Activated T-cell treated with anti-CD3 and anti-CD28 coated beads, Interleukin-2, amount 50 U/mL, for 24 hours (primary cell): ENCODE measurements around the gene SPAG16.

ENCODE experiments used
- DNase-seq: peaks from one replicate; pipeline ENCODE4 v3.0.0-alpha.2; 2020
- H3K27ac Mint-ChIP-seq: 2 replicates; pipeline ENCODE4 v1.8.0; 2020; ENCODE audit warnings: mild to moderate bottlenecking, mixed read lengths
- H3K27me3 Mint-ChIP-seq: 2 replicates; pipeline ENCODE4 v1.8.0; 2020; ENCODE audit warnings: mixed read lengths
- H3K36me3 Mint-ChIP-seq: 2 replicates; pipeline ENCODE4 v1.8.0; 2020; ENCODE audit warnings: low read depth, mixed read lengths
- H3K4me1 Mint-ChIP-seq: 2 replicates; pipeline ENCODE4 v1.8.0; 2020; ENCODE audit warnings: low read depth, mixed read lengths
- H3K4me3 Mint-ChIP-seq: 2 replicates; pipeline ENCODE4 v1.8.0; 2020; ENCODE audit warnings: mild to moderate bottlenecking, moderate library complexity, mixed read lengths
- H3K9me3 Mint-ChIP-seq: 2 replicates; pipeline ENCODE4 v1.8.0; 2020; ENCODE audit warnings: mixed read lengths

Gene SPAG16

DNA sequence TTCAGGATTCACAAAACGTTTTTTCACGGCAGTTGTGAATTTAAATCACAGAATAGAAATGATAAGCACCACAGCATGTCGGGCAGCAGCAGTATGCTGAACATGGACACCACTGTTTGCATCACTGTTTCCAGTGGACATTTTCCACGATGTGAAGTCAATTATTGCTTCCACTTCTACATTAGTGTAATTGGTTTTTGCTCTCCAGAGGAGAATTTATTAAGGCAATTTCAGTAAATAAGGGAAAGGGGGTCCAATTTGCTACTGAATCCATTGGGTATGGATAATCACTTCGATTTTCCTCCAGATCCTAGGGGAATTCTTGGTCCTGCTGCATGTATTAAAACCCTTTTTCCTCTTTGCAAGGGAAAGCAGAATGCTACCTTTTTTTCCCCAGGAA, 1096.4 kb downstream of the SPAG16 start:
- H3K4me1 Mint-ChIP-seq = no peaks in the 10 kb centered on the region
- H3K27me3 Mint-ChIP-seq = no peaks in the 10 kb centered on the region
- no peak overlapping the region for H3K4me3 Mint-ChIP-seq
- no peaks in the 10 kb centered on the region for H3K9me3 Mint-ChIP-seq
- DNase-seq = no peak
- no peaks in the 10 kb centered on the region for H3K36me3 Mint-ChIP-seq
- no peak overlapping the region for H3K27ac Mint-ChIP-seq

DNA sequence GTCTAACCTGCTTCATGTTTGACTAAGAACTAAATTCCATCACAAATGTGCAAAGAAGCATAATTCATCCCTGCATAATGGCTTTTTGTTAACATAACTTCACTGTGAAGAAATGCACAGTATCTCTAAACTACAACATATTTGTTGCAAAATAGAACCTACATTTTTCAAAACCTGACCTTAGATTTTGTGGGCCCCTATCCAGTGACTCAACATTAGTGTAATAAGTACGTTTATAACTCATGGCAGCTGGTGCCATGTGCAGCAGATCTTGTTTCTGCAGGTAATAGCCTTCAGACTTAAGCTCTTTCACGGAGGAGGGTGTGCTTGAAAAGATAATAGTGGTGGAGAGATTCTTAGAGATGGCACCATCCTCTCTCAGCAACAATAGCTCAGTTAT, 1098.0 kb downstream of the SPAG16 start:
- Mint-ChIP-seq H3K9me3 (no peaks in the 10 kb centered on the region), H3K27ac (no peak overlapping the region), H3K36me3 (no peaks in the 10 kb centered on the region), H3K27me3 (no peaks in the 10 kb centered on the region), H3K4me1 (no peaks in the 10 kb centered on the region), H3K4me3 (no peak overlapping the region)
- no peak for DNase-seq

DNA sequence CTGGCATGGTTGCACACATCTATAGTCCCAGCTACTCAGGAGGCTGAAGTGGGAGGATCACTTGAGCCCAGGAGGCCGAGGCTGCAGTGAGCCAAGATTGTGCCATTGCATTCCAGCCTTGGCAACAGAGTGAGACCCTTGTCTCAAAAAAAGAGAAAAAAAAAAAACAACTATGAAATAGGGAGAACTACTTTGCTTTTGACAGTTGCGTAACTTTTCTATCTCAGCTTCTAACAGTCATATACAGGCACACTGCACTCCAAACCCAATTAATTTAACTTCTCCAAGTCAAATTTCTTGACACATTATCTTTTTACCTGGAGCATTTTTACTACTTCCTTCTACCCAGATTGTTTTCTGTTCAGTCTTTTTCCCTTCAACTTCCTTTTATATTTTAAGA, 1102.5 kb downstream of the SPAG16 start:
- H3K27ac Mint-ChIP-seq = no peak overlapping the region
- H3K36me3 Mint-ChIP-seq = no peaks in the 10 kb centered on the region
- no peaks in the 10 kb centered on the region for H3K27me3 Mint-ChIP-seq
- H3K4me3 Mint-ChIP-seq = no peak overlapping the region
- no peaks in the 10 kb centered on the region for H3K9me3 Mint-ChIP-seq
- H3K4me1 Mint-ChIP-seq = no peaks in the 10 kb centered on the region
- no peak for DNase-seq

DNA sequence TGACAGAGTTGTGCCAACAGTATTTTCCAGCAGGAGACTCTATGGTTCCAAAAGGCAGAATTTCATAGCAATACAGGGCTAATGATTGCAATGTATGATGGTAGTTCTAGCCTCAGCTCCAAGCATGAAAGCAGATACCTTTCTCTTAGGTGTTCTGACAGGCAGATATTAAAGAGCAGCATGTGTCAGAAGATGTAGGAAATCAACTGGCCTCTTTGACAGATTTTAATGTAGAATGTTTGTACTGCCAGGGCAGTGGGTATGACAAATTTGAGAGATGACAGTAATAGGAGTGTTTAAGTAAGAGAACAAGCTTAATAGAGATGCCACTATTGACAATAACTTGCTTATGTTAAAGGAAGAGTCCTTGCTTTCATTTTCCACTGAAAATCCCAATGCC, 1105.1 kb downstream of the SPAG16 start:
- H3K4me1 Mint-ChIP-seq = no peaks in the 10 kb centered on the region
- no peaks in the 10 kb centered on the region for H3K36me3 Mint-ChIP-seq
- H3K27me3 Mint-ChIP-seq = no peaks in the 10 kb centered on the region
- H3K9me3 Mint-ChIP-seq = no peaks in the 10 kb centered on the region
- no peak for DNase-seq
- no peak overlapping the region for H3K27ac Mint-ChIP-seq
- H3K4me3 Mint-ChIP-seq = no peak overlapping the region

DNA sequence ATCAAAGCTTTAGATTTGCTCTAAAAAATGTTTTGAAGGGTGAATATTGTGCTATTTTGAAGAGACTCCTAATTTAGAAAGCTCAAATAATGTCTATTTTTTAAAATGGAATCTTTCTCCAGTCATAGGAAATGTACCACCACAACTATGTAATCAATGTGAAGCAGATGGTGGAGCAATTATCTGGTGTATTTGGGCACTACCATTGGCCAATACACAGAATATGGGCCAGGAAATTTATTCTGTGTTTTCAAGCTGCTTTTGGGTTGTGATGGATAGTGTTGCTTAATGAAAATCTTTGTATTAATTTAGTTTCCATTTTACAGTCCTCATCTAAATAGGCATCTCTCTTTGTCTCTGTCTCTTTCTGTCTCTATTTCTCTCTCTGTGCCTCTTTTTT, 1109.5 kb downstream of the SPAG16 start:
- Mint-ChIP-seq H3K4me1 (no peaks in the 10 kb centered on the region), H3K4me3 (no peak overlapping the region), H3K27me3 (no peaks in the 10 kb centered on the region), H3K27ac (no peak overlapping the region), H3K9me3 (no peaks in the 10 kb centered on the region), H3K36me3 (no peaks in the 10 kb centered on the region)
- DNase-seq = no peak

DNA sequence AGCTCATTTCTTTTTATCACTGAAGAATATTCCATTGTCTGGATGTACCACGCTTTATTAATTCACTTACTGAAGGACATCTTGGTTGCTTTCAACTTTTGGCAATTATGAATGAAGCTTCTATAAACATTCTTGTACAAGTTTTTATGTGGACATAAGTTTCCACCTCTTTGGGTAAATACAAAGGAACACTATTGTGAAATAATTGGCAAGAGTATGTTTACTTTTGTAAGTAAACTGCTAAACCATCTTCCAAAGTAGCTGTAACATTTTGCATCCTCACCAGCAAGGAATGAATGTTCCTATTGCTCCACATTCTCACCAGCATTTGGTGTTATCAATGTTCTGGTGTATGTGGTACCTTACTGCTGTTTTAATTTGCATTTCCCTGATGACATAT, 1110.8 kb downstream of the SPAG16 start:
- H3K27ac Mint-ChIP-seq = no peak overlapping the region

DNA sequence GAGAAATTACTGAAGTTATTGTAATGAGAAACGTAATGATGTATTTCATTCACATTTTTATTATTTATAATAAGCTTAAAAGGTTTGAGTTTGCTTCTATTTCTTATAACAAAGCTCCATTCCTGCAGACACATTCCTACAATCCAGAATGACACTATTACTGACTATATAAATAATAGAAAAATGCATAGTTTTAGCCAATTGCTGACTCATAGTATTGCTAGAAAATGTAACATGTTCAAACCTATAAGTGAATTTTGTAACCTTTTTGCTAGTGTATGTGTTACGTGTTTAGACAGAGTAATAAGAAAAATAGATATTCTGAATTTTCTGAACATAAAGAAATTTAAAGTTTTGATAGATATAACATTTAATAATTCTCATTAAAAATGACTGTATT, 1117.3 kb downstream of the SPAG16 start:
- Mint-ChIP-seq H3K9me3 (no peaks in the 10 kb centered on the region), H3K4me1 (no peaks in the 10 kb centered on the region), H3K36me3 (no peaks in the 10 kb centered on the region), H3K27ac (no peak overlapping the region), H3K27me3 (no peaks in the 10 kb centered on the region), H3K4me3 (no peak overlapping the region)
- DNase-seq = no peak

More for the DNA sequence above, 1110.8 kb downstream of the SPAG16 start:
- no peaks in the 10 kb centered on the region for H3K36me3 Mint-ChIP-seq
- no peak for DNase-seq
- no peak overlapping the region for H3K4me3 Mint-ChIP-seq
- H3K27me3 Mint-ChIP-seq = no peaks in the 10 kb centered on the region
- H3K4me1 Mint-ChIP-seq = no peaks in the 10 kb centered on the region
- no peaks in the 10 kb centered on the region for H3K9me3 Mint-ChIP-seq

DNA sequence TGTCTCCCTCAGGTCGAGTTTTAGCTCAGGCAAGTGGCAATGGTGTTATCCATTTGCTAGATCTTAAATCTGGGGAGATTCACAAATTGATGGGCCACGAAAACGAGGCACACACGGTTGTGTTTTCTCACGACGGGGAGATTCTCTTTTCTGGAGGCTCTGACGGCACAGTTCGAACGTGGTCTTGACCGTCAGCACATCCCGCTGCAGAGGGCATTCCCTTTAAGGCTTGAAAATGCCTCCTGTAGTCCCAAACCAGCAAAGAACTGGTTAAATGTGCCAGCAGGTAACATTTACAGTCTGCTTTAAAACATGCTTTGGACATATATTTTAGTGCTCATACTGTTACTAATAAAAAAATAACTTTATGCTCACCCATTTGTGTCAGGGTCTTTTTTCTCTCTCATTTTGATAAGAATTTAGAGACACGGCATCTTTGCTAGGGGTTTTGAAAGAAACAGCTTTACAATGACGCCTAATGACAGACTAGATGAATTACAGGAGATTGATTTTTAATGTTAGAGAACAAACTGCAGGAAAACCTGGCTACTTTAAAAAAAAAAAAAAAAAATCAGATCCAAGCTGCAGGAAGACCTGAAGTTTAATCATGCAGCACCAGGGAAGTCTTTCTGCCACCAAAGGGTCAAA, 1126.0 kb downstream of the SPAG16 start:
- Mint-ChIP-seq H3K4me1 (no peaks in the 10 kb centered on the region), H3K27me3 (peaks cover 2% of the 10 kb centered on the region), H3K9me3 (no peaks in the 10 kb centered on the region), H3K27ac (no peak overlapping the region), H3K4me3 (no peak overlapping the region), H3K36me3 (no peaks in the 10 kb centered on the region)
- no peak for DNase-seq

DNA sequence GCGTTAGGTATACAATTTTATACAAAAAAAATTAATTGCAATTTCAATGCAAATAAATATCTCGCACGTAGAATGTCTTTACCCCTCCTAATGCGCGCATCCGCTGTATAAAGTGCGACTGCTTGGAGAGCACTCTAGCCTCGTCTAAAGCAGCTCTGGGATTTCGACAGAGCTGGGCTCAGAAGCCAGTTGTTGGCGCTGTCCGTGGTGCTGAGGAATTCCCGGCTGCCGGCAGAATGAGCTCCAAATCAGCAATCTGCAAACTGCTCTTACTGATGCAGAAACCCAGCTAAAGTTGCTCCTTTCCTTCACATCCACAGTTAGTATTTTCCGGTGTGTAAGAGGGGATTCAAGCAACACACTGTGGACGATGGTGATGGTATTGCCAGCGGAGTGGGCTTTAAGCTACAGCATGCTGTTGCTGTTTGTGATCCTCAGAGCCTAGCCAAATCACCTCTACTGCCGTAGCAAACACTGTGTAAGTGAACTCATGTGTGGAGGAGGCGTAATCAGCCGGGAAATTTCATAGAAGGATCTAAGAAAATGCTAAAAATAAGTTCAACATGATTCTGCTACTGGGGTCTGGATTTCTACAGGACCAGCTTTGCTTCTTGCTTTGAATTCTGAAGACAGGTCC, 1126.8 kb downstream of the SPAG16 start, which contains the start of gene VWC2L:
VWC2L (plus strand) TSS at position 137 of the 637 bp plus-strand sequence. CDS start 3,140 bp downstream, outside the sequence.
- H3K4me1 Mint-ChIP-seq = no peaks in the 10 kb centered on the region
- H3K4me3 Mint-ChIP-seq = no peak within 1 kb of the TSS
- no peak within 1 kb of the TSS for H3K27ac Mint-ChIP-seq
- H3K9me3 Mint-ChIP-seq = no peaks in the 10 kb centered on the region
- H3K36me3 Mint-ChIP-seq = no peaks in the 10 kb centered on the region
- DNase-seq = peak; percentile 35
- peaks cover 2% of the 10 kb centered on the region for H3K27me3 Mint-ChIP-seq

DNA sequence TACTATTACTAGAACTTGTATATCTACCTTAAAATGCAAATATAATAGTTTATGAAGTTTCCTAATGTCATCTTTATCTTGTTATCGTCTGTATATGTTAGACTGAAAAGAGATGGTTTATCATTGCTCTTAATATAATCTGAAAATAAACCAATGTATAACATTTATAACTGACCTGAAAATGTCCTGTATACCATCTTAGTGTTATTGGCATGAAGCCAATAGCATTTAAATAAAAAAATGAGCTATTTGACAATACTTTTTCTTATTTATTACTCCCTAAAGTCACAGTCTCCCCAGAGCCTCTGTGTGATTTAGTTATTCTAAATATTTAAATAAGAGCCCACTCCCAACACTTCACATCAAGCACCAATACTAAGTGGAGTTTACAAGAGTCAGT, 1128.4 kb downstream of the SPAG16 start:
- H3K9me3 Mint-ChIP-seq = no peaks in the 10 kb centered on the region
- H3K4me3 Mint-ChIP-seq = no peak overlapping the region
- no peak overlapping the region for H3K27ac Mint-ChIP-seq
- H3K4me1 Mint-ChIP-seq = no peaks in the 10 kb centered on the region
- H3K36me3 Mint-ChIP-seq = no peaks in the 10 kb centered on the region
- no peak for DNase-seq
- H3K27me3 Mint-ChIP-seq = peaks cover 2% of the 10 kb centered on the region

DNA sequence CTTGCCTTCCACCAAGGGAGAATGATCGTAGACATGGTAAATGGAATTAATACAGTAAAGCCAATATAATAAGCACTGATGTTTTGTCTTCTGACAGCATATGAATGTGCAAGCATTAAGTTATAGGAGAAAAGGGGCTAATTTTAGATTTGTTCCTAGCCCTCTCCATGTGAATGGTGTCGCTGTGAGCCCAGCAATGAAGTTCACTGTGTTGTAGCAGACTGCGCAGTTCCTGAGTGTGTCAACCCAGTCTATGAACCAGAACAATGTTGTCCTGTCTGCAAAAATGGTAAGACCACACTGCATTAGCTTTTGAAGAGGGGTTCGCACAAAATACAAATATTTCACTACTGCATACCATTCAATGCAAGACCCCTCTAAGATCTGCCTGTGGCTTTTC, 1152.2 kb downstream of the SPAG16 start:
- no peaks in the 10 kb centered on the region for H3K9me3 Mint-ChIP-seq
- H3K27me3 Mint-ChIP-seq = no peaks in the 10 kb centered on the region
- DNase-seq = no peak
- no peak overlapping the region for H3K27ac Mint-ChIP-seq
- H3K4me1 Mint-ChIP-seq = no peaks in the 10 kb centered on the region
- no peak overlapping the region for H3K4me3 Mint-ChIP-seq
- no peaks in the 10 kb centered on the region for H3K36me3 Mint-ChIP-seq

DNA sequence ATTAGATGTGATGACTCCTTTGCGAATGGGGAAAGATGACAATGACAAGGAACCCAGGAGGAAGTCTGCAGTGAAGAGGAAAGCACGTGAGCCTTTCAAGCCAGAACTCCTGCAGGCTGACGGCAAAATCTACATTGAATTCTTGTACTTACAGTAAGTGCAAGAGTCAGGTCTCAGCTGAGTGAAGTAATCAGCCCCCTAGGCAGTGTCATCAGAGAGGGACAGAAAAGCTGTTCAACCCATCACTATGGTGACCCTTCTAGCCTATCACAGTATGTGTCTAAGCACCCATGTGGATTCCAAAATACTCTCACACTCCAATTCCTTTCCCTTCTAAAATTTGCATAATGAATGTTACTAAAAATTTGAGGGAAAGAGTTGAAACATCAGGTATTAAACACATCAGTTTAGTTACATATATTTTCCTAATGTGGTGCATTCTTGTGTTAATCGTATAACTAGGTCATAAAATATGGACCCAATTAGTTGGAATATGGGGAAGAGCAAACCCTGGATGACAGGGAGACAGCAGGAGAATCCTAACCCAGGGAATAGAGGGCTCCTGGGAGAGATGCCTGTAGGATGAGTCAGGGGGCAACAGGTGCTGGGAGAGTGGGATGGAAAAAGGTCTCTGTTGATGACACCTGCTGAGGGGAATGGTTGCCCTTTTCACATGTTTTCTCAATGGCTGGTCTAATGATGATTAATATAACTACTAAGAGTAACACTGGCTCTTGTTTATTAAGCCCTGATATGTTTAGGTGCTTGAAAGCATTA, 1166.0 kb downstream of the SPAG16 start:
- Mint-ChIP-seq H3K9me3 (no peaks in the 10 kb centered on the region), H3K27me3 (no peaks in the 10 kb centered on the region), H3K4me3 (no peak overlapping the region), H3K27ac (no peak overlapping the region), H3K36me3 (no peaks in the 10 kb centered on the region), H3K4me1 (no peaks in the 10 kb centered on the region)
- DNase-seq = no peak

DNA sequence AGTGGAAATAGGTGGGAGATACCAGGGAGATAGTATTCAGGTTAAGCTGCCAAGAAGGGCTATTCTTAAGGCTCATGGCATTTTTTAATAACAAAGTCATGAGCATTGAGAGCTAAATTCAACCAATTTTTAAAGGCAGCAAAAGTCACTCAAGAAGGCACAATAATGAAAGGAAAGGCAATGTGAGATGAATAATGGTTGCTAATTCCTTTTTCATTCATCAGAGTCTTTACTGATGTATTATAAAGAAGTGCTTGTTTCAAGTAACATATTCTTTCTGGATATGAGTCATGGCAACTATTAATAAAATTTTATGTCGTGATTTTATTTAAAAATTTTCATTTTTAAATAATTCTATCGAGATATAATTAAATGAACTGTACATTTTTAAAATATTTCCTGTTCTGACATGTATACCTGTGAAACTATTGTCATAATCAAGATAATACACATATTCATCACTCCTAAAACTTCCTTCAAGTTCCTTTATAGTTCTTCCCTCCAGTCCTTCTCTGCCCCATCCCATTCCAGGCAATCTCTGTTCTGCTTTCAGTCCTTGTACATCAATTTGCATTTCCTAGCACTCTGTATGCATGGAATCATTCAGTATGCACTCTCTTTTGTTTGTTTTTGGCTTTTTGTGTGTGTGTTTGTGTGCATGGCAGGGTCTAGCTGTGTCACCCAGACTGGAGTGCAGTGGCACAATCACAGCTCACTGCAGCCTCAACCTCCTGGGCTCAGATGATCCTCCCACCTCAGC, 1167.4 kb downstream of the SPAG16 start:
- no peaks in the 10 kb centered on the region for H3K4me1 Mint-ChIP-seq
- H3K27ac Mint-ChIP-seq = no peak overlapping the region
- no peak overlapping the region for H3K4me3 Mint-ChIP-seq
- H3K27me3 Mint-ChIP-seq = no peaks in the 10 kb centered on the region
- H3K9me3 Mint-ChIP-seq = no peaks in the 10 kb centered on the region
- H3K36me3 Mint-ChIP-seq = no peaks in the 10 kb centered on the region
- DNase-seq = no peak
